Ectodermal cell (in vitro differentiated cells): ENCODE results near the gene SERP2.
A peak's percentile ranks its signal among the peaks of the same experiment; 100 is the strongest.

Source experiments
- H3K27ac ChIP-seq: 2 replicates; pipeline ENCODE4 v1.7.0; 2013; ENCODE audit warnings: mild to moderate bottlenecking, low read depth, low read length; ENCODE audit not compliant: insufficient read depth, poor library complexity, severe bottlenecking
- H3K27me3 ChIP-seq: 2 replicates; pipeline ENCODE4 v1.7.0; 2013; ENCODE audit warnings: mild to moderate bottlenecking, low read length; ENCODE audit not compliant: insufficient read depth, control insufficient read depth, poor library complexity, severe bottlenecking
- H3K36me3 ChIP-seq: one replicate; pipeline ENCODE4 v1.7.0; 2013; ENCODE audit warnings: low read length; ENCODE audit not compliant: control insufficient read depth, insufficient read depth
- H3K4me1 ChIP-seq: one replicate; pipeline ENCODE4 v1.7.0; 2013; ENCODE audit warnings: low read length; ENCODE audit not compliant: control insufficient read depth, insufficient read depth
- H3K4me3 ChIP-seq: 2 replicates; pipeline ENCODE4 v1.7.0; 2013; ENCODE audit warnings: low read depth, low read length, control low read depth; ENCODE audit not compliant: insufficient read depth
- H3K9me3 ChIP-seq: 2 replicates; pipeline ENCODE4 v1.7.0; 2013; ENCODE audit warnings: mild to moderate bottlenecking, low read length, moderate library complexity; ENCODE audit not compliant: control insufficient read depth
- WGBS, 2 experiments: methylation state at CpG; one replicate each; pipeline ENCODE4 v1.1.7; 2013; ENCODE audit warnings: missing lambda C conversion rate in 2 of 2; 5-methylcytosine and 5-hydroxymethylcytosine counted together

Gene SERP2

GRCh38 chr13:44407379-44407778, 33.8 kb downstream of the SERP2 start:
- Histone ChIP-seq H3K27ac (no peak overlapping the region), H3K4me1 (peaks cover 25% of the 10 kb centered on the region), H3K36me3 (no peaks in the 10 kb centered on the region), H3K9me3 (no peaks in the 10 kb centered on the region), H3K4me3 (no peak overlapping the region), H3K27me3 (no peaks in the 10 kb centered on the region)
- 47 to 72% methylated on average over 2 to 3 of the region's 3 CpGs for WGBS, 2 experiments

- no peaks in the 10 kb centered on the region for H3K36me3 ChIP-seq
- peaks cover 25% of the 10 kb centered on the region for H3K4me1 ChIP-seq
- no peak overlapping the region for H3K4me3 ChIP-seq
- no peaks in the 10 kb centered on the region for H3K27me3 ChIP-seq
- H3K27ac ChIP-seq = no peak overlapping the region
- no peaks in the 10 kb centered on the region for H3K9me3 ChIP-seq
- 91 to 93% methylated on average over 7 of the region's 7 CpGs for WGBS, 2 experiments
Measured at GRCh38 chr13:44407891-44408290, 34.3 kb downstream of the SERP2 start.

GRCh38 chr13:44409595-44409994, 36.0 kb downstream of the SERP2 start:
- Histone ChIP-seq H3K4me1 (peaks cover 12% of the 10 kb centered on the region), H3K4me3 (no peak overlapping the region), H3K9me3 (no peaks in the 10 kb centered on the region), H3K27ac (no peak overlapping the region), H3K36me3 (no peaks in the 10 kb centered on the region), H3K27me3 (no peaks in the 10 kb centered on the region)
- 91% methylated on average over 4 of the region's 4 CpGs for WGBS, 2 experiments

- Histone ChIP-seq H3K4me3 (no peak overlapping the region), H3K4me1 (peaks cover 6% of the 10 kb centered on the region), H3K27ac (no peak overlapping the region), H3K36me3 (no peaks in the 10 kb centered on the region), H3K27me3 (no peaks in the 10 kb centered on the region), H3K9me3 (no peaks in the 10 kb centered on the region)
- WGBS, 2 experiments = 82 to 85% methylated on average over 6 of the region's 6 CpGs
Measured at GRCh38 chr13:44410328-44410859, 36.8 kb downstream of the SERP2 start.

- H3K4me3 ChIP-seq = no peak overlapping the region
- 88 to 94% methylated on average over 2 of the region's 2 CpGs for WGBS, 2 experiments
- no peaks in the 10 kb centered on the region for H3K27me3 ChIP-seq
- H3K27ac ChIP-seq = no peak overlapping the region
- H3K9me3 ChIP-seq = no peaks in the 10 kb centered on the region
- peaks cover 13% of the 10 kb centered on the region for H3K4me1 ChIP-seq
- H3K36me3 ChIP-seq = no peaks in the 10 kb centered on the region
Measured at GRCh38 chr13:44411841-44412240, 38.2 kb downstream of the SERP2 start.

GRCh38 chr13:44412346-44412935, 38.8 kb downstream of the SERP2 start:
- Histone ChIP-seq H3K36me3 (no peaks in the 10 kb centered on the region), H3K27me3 (no peaks in the 10 kb centered on the region), H3K27ac (no peak overlapping the region), H3K9me3 (no peaks in the 10 kb centered on the region), H3K4me1 (peaks cover 15% of the 10 kb centered on the region), H3K4me3 (no peak overlapping the region)
- 88 to 89% methylated on average over 16 of the region's 16 CpGs for WGBS, 2 experiments

GRCh38 chr13:44413095-44413494, 39.5 kb downstream of the SERP2 start:
- H3K36me3 ChIP-seq = no peaks in the 10 kb centered on the region
- H3K4me1 ChIP-seq = peaks cover 21% of the 10 kb centered on the region
- H3K9me3 ChIP-seq = no peaks in the 10 kb centered on the region
- H3K27me3 ChIP-seq = no peaks in the 10 kb centered on the region
- no peak overlapping the region for H3K27ac ChIP-seq
- 96 to 97% methylated on average over 13 of the region's 13 CpGs for WGBS, 2 experiments
- H3K4me3 ChIP-seq = no peak overlapping the region

GRCh38 chr13:44414716-44415115, 41.1 kb downstream of the SERP2 start:
- H3K27me3 ChIP-seq = no peaks in the 10 kb centered on the region
- 93 to 94% methylated on average over 26 of the region's 26 CpGs for WGBS, 2 experiments
- no peaks in the 10 kb centered on the region for H3K9me3 ChIP-seq
- H3K4me3 ChIP-seq = no peak overlapping the region
- no peak overlapping the region for H3K27ac ChIP-seq
- peaks cover 24% of the 10 kb centered on the region for H3K4me1 ChIP-seq
- H3K36me3 ChIP-seq = no peaks in the 10 kb centered on the region

- Histone ChIP-seq H3K4me1 (peaks cover 24% of the 10 kb centered on the region), H3K36me3 (no peaks in the 10 kb centered on the region), H3K4me3 (no peak overlapping the region), H3K27ac (peak overlapping the region; percentile 26), H3K9me3 (no peaks in the 10 kb centered on the region), H3K27me3 (no peaks in the 10 kb centered on the region)
- 44 to 45% methylated on average over 15 of the region's 15 CpGs for WGBS, 2 experiments
Measured at GRCh38 chr13:44415815-44416214, 42.2 kb downstream of the SERP2 start.

GRCh38 chr13:44416301-44416700, 42.7 kb downstream of the SERP2 start:
- peak overlapping the region; percentile 26 for H3K27ac ChIP-seq
- H3K4me1 ChIP-seq = peaks cover 24% of the 10 kb centered on the region
- WGBS, 2 experiments = 74% methylated on average over 10 of the region's 10 CpGs

More at GRCh38 chr13:44416301-44416700, 42.7 kb downstream of the SERP2 start:
- H3K36me3 ChIP-seq = no peaks in the 10 kb centered on the region
- H3K27me3 ChIP-seq = no peaks in the 10 kb centered on the region
- H3K4me3 ChIP-seq = no peak overlapping the region
- H3K9me3 ChIP-seq = no peaks in the 10 kb centered on the region
